AG10803 (cell line): ENCODE data around the gene ANKDD1B.
"Not testable (repeated sequence)": the region's sequence is repeated elsewhere in the genome, so short reads cannot be mapped to it uniquely, and the experiment has no call there.

Source experiments
- DNase-seq: peaks from one replicate; pipeline ENCODE4 v3.0.0; 2010; ENCODE audit warnings: low read depth
- H3K4me3 ChIP-seq: 2 replicates; pipeline ENCODE4 v1.5.1; 2011; ENCODE audit warnings: mild to moderate bottlenecking, low read length, control low read depth
- CTCF ChIP-seq: conservative IDR thresholded peaks from 2 replicates; pipeline ENCODE4 v1.5.1; 2011; ENCODE audit warnings: mild to moderate bottlenecking, low read length, control low read depth, inconsistent platforms

Gene ANKDD1B

DNA sequence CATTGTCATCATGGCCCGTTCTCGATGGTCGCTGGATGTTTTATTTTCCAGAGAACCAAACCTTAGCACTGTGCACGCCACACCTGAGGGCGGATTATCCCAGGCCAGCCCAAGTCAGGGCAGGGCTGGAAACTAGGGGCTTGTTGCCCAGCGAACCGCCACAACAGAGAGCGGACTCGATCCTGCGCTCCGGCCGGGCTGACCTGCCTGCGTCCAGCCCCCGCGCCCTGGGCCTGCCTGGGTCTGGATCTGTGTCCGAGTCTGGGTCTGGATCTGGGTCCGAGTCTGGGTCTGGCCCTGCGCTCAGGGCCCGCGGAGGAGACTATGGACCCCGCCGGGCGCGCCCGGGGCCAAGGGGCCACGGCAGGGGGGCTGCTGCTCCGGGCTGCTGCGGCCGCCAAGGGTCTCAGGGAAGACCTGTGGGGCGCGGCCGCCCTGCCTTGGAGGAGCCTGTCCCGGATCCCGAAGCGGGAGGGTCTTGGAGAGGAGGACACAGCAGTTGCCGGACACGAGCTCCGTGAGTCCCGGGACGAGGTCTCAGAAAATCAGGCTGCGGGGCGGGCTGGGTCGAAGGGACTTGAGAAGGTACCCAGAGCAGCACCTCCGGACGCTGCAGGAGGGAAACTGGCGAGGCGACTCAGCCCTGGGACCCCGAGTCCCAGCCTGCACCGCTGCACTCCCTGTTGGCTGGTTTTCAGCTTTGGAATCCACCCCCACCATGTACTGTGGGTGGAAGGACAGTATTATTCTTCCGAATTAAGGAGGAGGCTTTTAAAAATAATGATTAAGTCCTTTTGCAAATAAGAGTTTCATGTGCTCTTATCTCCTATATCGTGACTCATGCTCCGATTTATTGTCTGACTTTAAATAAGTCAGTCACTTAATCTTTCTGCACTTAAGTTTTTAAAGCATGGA is at the start of gene ANKDD1B:
Gene ANKDD1B (plus strand): TSS at position 143 of the 915 bp plus-strand sequence. CDS start 182 bp downstream, at position 325.
- DNase-seq: no peak
- peak within 1 kb of the TSS; percentile 61 for H3K4me3 ChIP-seq
- TF ChIP-seq CTCF: no peak

DNA sequence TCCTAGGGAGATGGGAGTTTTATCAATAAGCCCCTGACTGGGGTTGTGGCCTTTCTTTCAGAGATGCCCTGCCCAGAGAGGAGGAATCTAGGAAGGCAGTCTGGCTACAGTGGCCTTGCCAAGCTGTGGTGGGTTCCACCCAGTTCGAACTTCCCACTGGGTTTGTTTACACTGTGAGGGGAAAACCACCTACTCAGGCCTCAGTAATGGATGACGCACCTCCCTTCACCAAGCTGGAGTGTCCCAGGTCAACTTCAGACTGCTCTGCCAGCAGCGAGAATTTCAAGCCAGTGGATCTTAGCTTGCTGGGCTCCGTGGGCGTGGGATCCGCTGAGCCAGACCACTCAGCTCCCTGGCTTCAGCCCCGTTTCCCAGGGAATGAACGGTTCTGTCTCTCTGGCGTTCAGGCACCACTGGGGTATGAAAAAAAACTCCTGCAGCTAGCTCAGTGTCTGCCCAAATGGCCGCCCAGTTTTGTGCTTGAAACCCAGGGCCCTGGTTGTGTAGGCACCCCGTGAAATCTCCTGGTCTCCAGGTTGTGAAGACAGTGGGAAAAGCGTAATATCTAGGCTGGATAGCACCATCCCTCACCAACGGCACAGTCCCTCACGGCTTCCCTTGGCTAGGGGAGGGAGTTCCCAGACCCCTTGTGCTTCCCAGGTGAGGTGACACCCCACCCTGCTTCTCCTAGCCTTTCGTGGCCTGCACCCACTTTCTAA is 45.1 kb upstream of the ANKDD1B start:
- DNase-seq, H3K4me3 ChIP-seq: not testable (repeated sequence)

GRCh38 chr5:75566710-75567309 is 44.4 kb upstream of the ANKDD1B start:
- DNase-seq: peak; percentile 89
- no peak overlapping the region for H3K4me3 ChIP-seq
- TF ChIP-seq CTCF: no peak

DNA sequence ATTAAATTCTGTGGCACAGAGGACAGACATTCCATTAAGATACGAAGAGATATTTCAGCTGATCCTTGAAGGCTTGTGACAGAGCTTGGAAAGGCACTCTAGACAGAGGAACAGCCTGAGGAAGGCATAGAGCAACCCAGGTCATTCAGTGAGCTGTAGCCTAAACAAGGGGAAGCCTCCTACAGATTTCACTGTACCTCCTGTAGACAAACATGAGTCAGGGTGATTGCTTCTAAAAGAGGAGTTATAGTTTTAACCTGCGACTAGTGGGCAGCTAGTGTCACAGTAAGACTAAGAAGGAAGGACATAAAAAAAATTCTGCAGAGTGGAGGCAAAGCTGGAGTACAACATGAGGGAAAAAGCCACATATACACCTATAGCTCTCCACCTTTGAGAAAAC is 43.5 kb upstream of the ANKDD1B start:
- no peak for TF ChIP-seq CTCF
- DNase-seq: no peak
- no peak overlapping the region for H3K4me3 ChIP-seq

DNA sequence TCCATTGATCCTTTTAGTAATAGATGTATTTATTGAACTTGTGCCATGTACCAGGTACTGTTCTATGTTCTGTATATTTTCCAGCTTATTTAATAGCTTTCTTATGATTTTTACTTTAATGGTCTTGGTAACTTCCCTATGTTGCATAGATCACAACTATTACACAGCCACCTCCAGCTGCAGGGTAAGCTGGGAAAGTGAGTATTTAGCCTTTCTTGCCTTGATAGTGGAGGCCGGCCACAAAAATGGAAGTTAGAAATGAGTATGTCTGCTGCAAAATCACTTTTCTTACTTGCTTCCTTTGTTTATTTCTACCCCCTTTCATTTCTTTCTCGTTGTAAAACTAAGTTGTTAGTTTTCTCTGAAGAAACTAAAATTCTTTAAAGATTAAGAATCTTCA is 43.1 kb upstream of the ANKDD1B start:
- DNase-seq: no peak

DNA sequence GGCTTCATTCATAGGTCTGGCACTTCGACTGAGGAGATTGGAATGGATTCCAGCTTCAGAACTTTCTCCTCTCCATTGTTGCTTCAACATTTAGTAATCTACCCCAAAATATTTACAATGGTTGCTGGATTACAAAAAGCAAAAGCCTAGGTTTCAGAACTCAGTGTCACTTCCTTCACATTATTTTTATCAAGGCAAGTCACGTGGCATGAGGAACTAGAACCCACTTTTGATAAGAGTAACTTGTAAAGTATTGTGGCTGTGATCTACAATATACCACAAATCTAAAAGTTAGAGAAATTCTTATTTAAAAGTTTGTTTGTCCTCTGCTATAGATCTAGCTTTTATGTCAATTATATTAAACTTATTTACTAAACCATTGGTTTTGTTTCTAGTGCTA is 39.7 kb upstream of the ANKDD1B start:
- no peak overlapping the region for H3K4me3 ChIP-seq
- TF ChIP-seq CTCF: no peak
- no peak for DNase-seq

More for the DNA sequence above, 43.1 kb upstream of the ANKDD1B start:
- no peak overlapping the region for H3K4me3 ChIP-seq
- no peak for TF ChIP-seq CTCF

GRCh38 chr5:75574791-75575190 is 36.5 kb upstream of the ANKDD1B start:
- no peak for TF ChIP-seq CTCF

GRCh38 chr5:75578280-75578679 is 33.0 kb upstream of the ANKDD1B start:
- H3K4me3 ChIP-seq: not testable (repeated sequence)

More at GRCh38 chr5:75574791-75575190, 36.5 kb upstream of the ANKDD1B start:
- no peak for DNase-seq
- no peak overlapping the region for H3K4me3 ChIP-seq

More at GRCh38 chr5:75578280-75578679, 33.0 kb upstream of the ANKDD1B start:
- DNase-seq: not testable (repeated sequence)
